WTC11 (cell line): Measurements from ENCODE around the gene CNTN1. TPM values are rescaled to one million over a fixed set of nuclear protein-coding genes. Genes with fewer than 3 reads are reported as not detected.

Experiments
- ATAC-seq: fragments of 200-7000 bp; cut with Tn5 transposase; 2 replicates; pipeline ENCODE4 v1.10.0; 2021; ENCODE audit warnings: mild to moderate bottlenecking, moderate library complexity
- CTCF ChIA-PET: fragments of 300-600 bp; sonication (Branson Sonifier 250); formaldehyde crosslinking; loops from one replicate; lab custom pipeline; 2021; ENCODE audit warnings: antibody characterized with exemption; lab: Charles Lee
- POLR2A ChIA-PET: fragments of 350-600 bp; sonication (Branson Sonifier 250); formaldehyde crosslinking; loops from one replicate; lab custom pipeline; 2021; ENCODE audit warnings: antibody characterized with exemption; lab: Charles Lee
- DNase-seq: peaks from one replicate; pipeline ENCODE4 v3.0.0; 2021; ENCODE audit warnings: low spot score
- H3K27ac Mint-ChIP-seq: 2 replicates; pipeline ENCODE4 v1.8.0; 2021; ENCODE audit warnings: mixed read lengths
- H3K27me3 Mint-ChIP-seq: 2 replicates; pipeline ENCODE4 v1.8.0; 2021; ENCODE audit warnings: low read depth, mild to moderate bottlenecking, moderate library complexity, mixed read lengths
- H3K36me3 Mint-ChIP-seq: 2 replicates; pipeline ENCODE4 v1.8.0; 2021; ENCODE audit warnings: mixed read lengths
- H3K4me1 Mint-ChIP-seq: 2 replicates; pipeline ENCODE4 v1.8.0; 2022; ENCODE audit warnings: mixed read lengths
- H3K4me3 Mint-ChIP-seq: 2 replicates; pipeline ENCODE4 v1.8.0; 2021; ENCODE audit warnings: mild to moderate bottlenecking, moderate library complexity, mixed read lengths
- H3K9me3 Mint-ChIP-seq: 2 replicates; pipeline ENCODE4 v1.8.0; 2021; ENCODE audit warnings: mixed read lengths
- ATF1 ChIP-seq: sonication (generic); formaldehyde crosslinking; IDR thresholded peaks from 2 replicates; pipeline ENCODE4 v1.8.1; 2023; ENCODE audit warnings: mild to moderate bottlenecking, moderate library complexity, missing genetic modification reagents
- CREM ChIP-seq: sonication (generic); formaldehyde crosslinking; IDR thresholded peaks from 2 replicates; pipeline ENCODE4 v1.8.1; 2022; ENCODE audit warnings: mild to moderate bottlenecking, missing genetic modification reagents, moderate library complexity
- GRHL2 ChIP-seq: fragments of 250-450 bp; sonication (Bioruptor Pico); IDR thresholded peaks from 2 replicates; pipeline ENCODE4 v1.8.0; 2022; ENCODE audit warnings: mild to moderate bottlenecking, moderate library complexity; ENCODE audit not compliant: insufficient replicate concordance, severe bottlenecking
- KAT7 ChIP-seq: sonication (generic); formaldehyde crosslinking; IDR thresholded peaks from 2 replicates; pipeline ENCODE4 v1.8.1; 2023; ENCODE audit warnings: missing genetic modification reagents, mild to moderate bottlenecking, borderline replicate concordance
- NFATC4 ChIP-seq: fragments of 250-450 bp; sonication (Bioruptor Pico); IDR thresholded peaks from 2 replicates; pipeline ENCODE4 v1.9.0; 2021; ENCODE audit warnings: mild to moderate bottlenecking
- NFYB ChIP-seq: sonication (generic); formaldehyde crosslinking; conservative IDR thresholded peaks from 2 replicates; pipeline ENCODE4 v1.8.0; 2022; ENCODE audit warnings: low read depth, missing genetic modification reagents
- NR2C2 ChIP-seq: sonication (generic); formaldehyde crosslinking; IDR thresholded peaks from 2 replicates; pipeline ENCODE4 v1.8.0; 2022; ENCODE audit warnings: mild to moderate bottlenecking, missing genetic modification reagents
- RELA ChIP-seq: sonication (generic); formaldehyde crosslinking; IDR thresholded peaks from 2 replicates; pipeline ENCODE4 v1.8.1; 2022; ENCODE audit warnings: missing genetic modification reagents, mild to moderate bottlenecking, borderline replicate concordance
- SMAD3 ChIP-seq: sonication (generic); formaldehyde crosslinking; IDR thresholded peaks from 2 replicates; pipeline ENCODE4 v1.8.0; 2022; ENCODE audit warnings: missing genetic modification reagents, mild to moderate bottlenecking, borderline replicate concordance
- TEAD1 ChIP-seq: sonication (generic); formaldehyde crosslinking; IDR thresholded peaks from 2 replicates; pipeline ENCODE4 v1.8.0; 2022; ENCODE audit warnings: mild to moderate bottlenecking, missing genetic modification reagents
- ZNF232 ChIP-seq: sonication (generic); formaldehyde crosslinking; IDR thresholded peaks from 2 replicates; pipeline ENCODE4 v1.8.0; 2022; ENCODE audit warnings: mild to moderate bottlenecking, missing genetic modification reagents
- total RNA-seq: library from RNA; stranded (reverse); gene quantifications from 3 replicates; pipeline ENCODE4 v1.2.3, GENCODE V29; 2021
- TF ChIP-seq, protein P1 (sequence below): sonication (generic); formaldehyde crosslinking; IDR thresholded peaks from 2 replicates; pipeline ENCODE4 v1.8.0; 2022; ENCODE audit warnings: mild to moderate bottlenecking, missing genetic modification reagents
- TF ChIP-seq, protein P2 (sequence below): sonication (generic); formaldehyde crosslinking; conservative IDR thresholded peaks from 2 replicates; pipeline ENCODE4 v1.8.1; 2022; ENCODE audit warnings: mild to moderate bottlenecking, missing genetic modification reagents
- TF ChIP-seq, protein P3 (sequence below): sonication (generic); formaldehyde crosslinking; IDR thresholded peaks from 2 replicates; pipeline ENCODE4 v1.8.1; 2023; ENCODE audit warnings: mild to moderate bottlenecking, missing genetic modification reagents, moderate library complexity
- TF ChIP-seq, protein P4 (sequence below): fragments of 250-450 bp; sonication (Bioruptor Pico); IDR thresholded peaks from 2 replicates; pipeline ENCODE4 v1.9.0; 2021; ENCODE audit warnings: mild to moderate bottlenecking
- TF ChIP-seq, protein P5 (sequence below): sonication (generic); formaldehyde crosslinking; IDR thresholded peaks from 2 replicates; pipeline ENCODE4 v1.8.0; 2022; ENCODE audit warnings: missing genetic modification reagents
- TF ChIP-seq, protein P6 (sequence below): sonication (generic); formaldehyde crosslinking; IDR thresholded peaks from 2 replicates; pipeline ENCODE4 v1.8.1; 2023; ENCODE audit warnings: mild to moderate bottlenecking, missing genetic modification reagents
- TF ChIP-seq, protein P7 (sequence below): fragments of 200-600 bp; IDR thresholded peaks from 2 replicates; pipeline ENCODE4 v1.8.0; 2022; ENCODE audit warnings: antibody characterized with exemption
- TF ChIP-seq, protein P8 (sequence below): sonication (generic); formaldehyde crosslinking; IDR thresholded peaks from 2 replicates; pipeline ENCODE4 v1.8.0; 2023; ENCODE audit warnings: mild to moderate bottlenecking, missing genetic modification reagents

Gene CNTN1
- total RNA-seq, 1 experiment from 2014 or later = 16.9 TPM

GRCh38 chr12:40718878-40719372, 26.7 kb downstream of the CNTN1 start:
- TF ChIP-seq, protein P1, sequence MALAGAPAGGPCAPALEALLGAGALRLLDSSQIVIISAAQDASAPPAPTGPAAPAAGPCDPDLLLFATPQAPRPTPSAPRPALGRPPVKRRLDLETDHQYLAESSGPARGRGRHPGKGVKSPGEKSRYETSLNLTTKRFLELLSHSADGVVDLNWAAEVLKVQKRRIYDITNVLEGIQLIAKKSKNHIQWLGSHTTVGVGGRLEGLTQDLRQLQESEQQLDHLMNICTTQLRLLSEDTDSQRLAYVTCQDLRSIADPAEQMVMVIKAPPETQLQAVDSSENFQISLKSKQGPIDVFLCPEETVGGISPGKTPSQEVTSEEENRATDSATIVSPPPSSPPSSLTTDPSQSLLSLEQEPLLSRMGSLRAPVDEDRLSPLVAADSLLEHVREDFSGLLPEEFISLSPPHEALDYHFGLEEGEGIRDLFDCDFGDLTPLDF (CRISPR knock-in tag) = no peak
- no peak for TF ChIP-seq NR2C2 (CRISPR knock-in tag)
- H3K27ac Mint-ChIP-seq = no peak overlapping the region
- ChIA-PET CTCF (no interaction called here), POLR2A (no interaction called here)
- no peaks in the 10 kb centered on the region; the same call in 1 of the 2 replicates for H3K27me3 Mint-ChIP-seq
- no peaks in the 10 kb centered on the region for H3K36me3 Mint-ChIP-seq
- H3K9me3 Mint-ChIP-seq = no peaks in the 10 kb centered on the region
- H3K4me1 Mint-ChIP-seq = no peaks in the 10 kb centered on the region
- ATAC-seq (no peak), DNase-seq (no peak)
- no peak overlapping the region for H3K4me3 Mint-ChIP-seq

GRCh38 chr12:40723001-40723400, 30.8 kb downstream of the CNTN1 start:
- no peak for ATAC-seq
- peaks cover 4% of the 10 kb centered on the region; the same call in 1 of the 2 replicates for H3K4me1 Mint-ChIP-seq
- H3K4me3 Mint-ChIP-seq = no peak overlapping the region
- CTCF ChIA-PET = no interaction called here
- TF ChIP-seq CREM (no peak), RELA (CRISPR knock-in tag) (no peak), NFYB (CRISPR knock-in tag) (no peak), TEAD1 (no peak), SMAD3 (CRISPR knock-in tag) (no peak)
- TF ChIP-seq, protein P2, sequence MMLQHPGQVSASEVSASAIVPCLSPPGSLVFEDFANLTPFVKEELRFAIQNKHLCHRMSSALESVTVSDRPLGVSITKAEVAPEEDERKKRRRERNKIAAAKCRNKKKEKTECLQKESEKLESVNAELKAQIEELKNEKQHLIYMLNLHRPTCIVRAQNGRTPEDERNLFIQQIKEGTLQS = no peak
- TF ChIP-seq, protein P3, sequence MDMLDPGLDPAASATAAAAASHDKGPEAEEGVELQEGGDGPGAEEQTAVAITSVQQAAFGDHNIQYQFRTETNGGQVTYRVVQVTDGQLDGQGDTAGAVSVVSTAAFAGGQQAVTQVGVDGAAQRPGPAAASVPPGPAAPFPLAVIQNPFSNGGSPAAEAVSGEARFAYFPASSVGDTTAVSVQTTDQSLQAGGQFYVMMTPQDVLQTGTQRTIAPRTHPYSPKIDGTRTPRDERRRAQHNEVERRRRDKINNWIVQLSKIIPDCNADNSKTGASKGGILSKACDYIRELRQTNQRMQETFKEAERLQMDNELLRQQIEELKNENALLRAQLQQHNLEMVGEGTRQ = no peak
- H3K27ac Mint-ChIP-seq = no peak overlapping the region
- H3K9me3 Mint-ChIP-seq = no peaks in the 10 kb centered on the region; the same call in 1 of the 2 replicates
- H3K36me3 Mint-ChIP-seq = no peaks in the 10 kb centered on the region
- POLR2A ChIA-PET = no interaction called here
- H3K27me3 Mint-ChIP-seq = no peaks in the 10 kb centered on the region
- DNase-seq = no peak

DNA sequence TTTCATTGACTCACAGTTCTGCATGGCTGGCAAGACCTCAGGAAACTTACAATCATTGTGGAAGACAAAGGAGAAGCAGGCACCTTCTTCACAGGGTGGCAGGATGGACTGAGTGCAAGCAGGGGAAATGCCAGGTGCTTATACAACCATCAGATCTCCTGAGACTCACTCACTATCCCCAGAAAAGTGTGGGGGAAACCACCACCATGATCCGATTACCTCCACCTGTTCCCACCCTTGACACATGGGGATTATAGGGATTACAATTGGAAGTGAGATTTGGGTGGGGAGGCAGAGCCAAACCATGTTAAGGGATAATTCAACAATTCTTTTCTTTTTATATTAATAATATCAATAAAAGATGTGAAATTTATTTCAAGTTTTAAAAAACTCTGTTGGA, 34.1 kb downstream of the CNTN1 start:
- DNase-seq = no peak
- CTCF ChIA-PET = no interaction called here
- TF ChIP-seq NFATC4 (CRISPR knock-in tag) (no peak), ZNF232 (no peak), GRHL2 (CRISPR knock-in tag) (no peak), KAT7 (CRISPR knock-in tag) (no peak), ATF1 (CRISPR knock-in tag) (no peak)
- TF ChIP-seq, protein P4, sequence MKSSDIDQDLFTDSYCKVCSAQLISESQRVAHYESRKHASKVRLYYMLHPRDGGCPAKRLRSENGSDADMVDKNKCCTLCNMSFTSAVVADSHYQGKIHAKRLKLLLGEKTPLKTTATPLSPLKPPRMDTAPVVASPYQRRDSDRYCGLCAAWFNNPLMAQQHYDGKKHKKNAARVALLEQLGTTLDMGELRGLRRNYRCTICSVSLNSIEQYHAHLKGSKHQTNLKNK = no peak
- TF ChIP-seq, protein P5, sequence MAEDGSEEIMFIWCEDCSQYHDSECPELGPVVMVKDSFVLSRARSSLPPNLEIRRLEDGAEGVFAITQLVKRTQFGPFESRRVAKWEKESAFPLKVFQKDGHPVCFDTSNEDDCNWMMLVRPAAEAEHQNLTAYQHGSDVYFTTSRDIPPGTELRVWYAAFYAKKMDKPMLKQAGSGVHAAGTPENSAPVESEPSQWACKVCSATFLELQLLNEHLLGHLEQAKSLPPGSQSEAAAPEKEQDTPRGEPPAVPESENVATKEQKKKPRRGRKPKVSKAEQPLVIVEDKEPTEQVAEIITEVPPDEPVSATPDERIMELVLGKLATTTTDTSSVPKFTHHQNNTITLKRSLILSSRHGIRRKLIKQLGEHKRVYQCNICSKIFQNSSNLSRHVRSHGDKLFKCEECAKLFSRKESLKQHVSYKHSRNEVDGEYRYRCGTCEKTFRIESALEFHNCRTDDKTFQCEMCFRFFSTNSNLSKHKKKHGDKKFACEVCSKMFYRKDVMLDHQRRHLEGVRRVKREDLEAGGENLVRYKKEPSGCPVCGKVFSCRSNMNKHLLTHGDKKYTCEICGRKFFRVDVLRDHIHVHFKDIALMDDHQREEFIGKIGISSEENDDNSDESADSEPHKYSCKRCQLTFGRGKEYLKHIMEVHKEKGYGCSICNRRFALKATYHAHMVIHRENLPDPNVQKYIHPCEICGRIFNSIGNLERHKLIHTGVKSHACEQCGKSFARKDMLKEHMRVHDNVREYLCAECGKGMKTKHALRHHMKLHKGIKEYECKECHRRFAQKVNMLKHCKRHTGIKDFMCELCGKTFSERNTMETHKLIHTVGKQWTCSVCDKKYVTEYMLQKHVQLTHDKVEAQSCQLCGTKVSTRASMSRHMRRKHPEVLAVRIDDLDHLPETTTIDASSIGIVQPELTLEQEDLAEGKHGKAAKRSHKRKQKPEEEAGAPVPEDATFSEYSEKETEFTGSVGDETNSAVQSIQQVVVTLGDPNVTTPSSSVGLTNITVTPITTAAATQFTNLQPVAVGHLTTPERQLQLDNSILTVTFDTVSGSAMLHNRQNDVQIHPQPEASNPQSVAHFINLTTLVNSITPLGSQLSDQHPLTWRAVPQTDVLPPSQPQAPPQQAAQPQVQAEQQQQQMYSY (CRISPR knock-in tag) = no peak
- TF ChIP-seq, protein P6, sequence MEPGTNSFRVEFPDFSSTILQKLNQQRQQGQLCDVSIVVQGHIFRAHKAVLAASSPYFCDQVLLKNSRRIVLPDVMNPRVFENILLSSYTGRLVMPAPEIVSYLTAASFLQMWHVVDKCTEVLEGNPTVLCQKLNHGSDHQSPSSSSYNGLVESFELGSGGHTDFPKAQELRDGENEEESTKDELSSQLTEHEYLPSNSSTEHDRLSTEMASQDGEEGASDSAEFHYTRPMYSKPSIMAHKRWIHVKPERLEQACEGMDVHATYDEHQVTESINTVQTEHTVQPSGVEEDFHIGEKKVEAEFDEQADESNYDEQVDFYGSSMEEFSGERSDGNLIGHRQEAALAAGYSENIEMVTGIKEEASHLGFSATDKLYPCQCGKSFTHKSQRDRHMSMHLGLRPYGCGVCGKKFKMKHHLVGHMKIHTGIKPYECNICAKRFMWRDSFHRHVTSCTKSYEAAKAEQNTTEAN (CRISPR knock-in tag) = no peak
- TF ChIP-seq, protein P7, sequence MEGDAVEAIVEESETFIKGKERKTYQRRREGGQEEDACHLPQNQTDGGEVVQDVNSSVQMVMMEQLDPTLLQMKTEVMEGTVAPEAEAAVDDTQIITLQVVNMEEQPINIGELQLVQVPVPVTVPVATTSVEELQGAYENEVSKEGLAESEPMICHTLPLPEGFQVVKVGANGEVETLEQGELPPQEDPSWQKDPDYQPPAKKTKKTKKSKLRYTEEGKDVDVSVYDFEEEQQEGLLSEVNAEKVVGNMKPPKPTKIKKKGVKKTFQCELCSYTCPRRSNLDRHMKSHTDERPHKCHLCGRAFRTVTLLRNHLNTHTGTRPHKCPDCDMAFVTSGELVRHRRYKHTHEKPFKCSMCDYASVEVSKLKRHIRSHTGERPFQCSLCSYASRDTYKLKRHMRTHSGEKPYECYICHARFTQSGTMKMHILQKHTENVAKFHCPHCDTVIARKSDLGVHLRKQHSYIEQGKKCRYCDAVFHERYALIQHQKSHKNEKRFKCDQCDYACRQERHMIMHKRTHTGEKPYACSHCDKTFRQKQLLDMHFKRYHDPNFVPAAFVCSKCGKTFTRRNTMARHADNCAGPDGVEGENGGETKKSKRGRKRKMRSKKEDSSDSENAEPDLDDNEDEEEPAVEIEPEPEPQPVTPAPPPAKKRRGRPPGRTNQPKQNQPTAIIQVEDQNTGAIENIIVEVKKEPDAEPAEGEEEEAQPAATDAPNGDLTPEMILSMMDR = no peak
- TF ChIP-seq, protein P8, sequence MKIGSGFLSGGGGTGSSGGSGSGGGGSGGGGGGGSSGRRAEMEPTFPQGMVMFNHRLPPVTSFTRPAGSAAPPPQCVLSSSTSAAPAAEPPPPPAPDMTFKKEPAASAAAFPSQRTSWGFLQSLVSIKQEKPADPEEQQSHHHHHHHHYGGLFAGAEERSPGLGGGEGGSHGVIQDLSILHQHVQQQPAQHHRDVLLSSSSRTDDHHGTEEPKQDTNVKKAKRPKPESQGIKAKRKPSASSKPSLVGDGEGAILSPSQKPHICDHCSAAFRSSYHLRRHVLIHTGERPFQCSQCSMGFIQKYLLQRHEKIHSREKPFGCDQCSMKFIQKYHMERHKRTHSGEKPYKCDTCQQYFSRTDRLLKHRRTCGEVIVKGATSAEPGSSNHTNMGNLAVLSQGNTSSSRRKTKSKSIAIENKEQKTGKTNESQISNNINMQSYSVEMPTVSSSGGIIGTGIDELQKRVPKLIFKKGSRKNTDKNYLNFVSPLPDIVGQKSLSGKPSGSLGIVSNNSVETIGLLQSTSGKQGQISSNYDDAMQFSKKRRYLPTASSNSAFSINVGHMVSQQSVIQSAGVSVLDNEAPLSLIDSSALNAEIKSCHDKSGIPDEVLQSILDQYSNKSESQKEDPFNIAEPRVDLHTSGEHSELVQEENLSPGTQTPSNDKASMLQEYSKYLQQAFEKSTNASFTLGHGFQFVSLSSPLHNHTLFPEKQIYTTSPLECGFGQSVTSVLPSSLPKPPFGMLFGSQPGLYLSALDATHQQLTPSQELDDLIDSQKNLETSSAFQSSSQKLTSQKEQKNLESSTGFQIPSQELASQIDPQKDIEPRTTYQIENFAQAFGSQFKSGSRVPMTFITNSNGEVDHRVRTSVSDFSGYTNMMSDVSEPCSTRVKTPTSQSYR (CRISPR knock-in tag) = no peak

More for the DNA sequence above, 34.1 kb downstream of the CNTN1 start:
- Mint-ChIP-seq H3K4me1 (peaks cover 4% of the 10 kb centered on the region; the same call in 1 of the 2 replicates), H3K4me3 (no peak overlapping the region), H3K27me3 (no peaks in the 10 kb centered on the region), H3K9me3 (no peaks in the 10 kb centered on the region; the same call in 1 of the 2 replicates), H3K36me3 (no peaks in the 10 kb centered on the region), H3K27ac (no peak overlapping the region)
- no peak for ATAC-seq
- POLR2A ChIA-PET = no interaction called here
